Neural cell (in vitro differentiated cells): ENCODE data around the gene GSG1L. TPM values are rescaled to one million over a fixed set of nuclear protein-coding genes. Genes with fewer than 3 reads are reported as not detected.

Source experiments
- H2AFZ ChIP-seq: fragments of 200-600, 300-800 bp; sonication (generic), shearing (Covaris generic); 2 replicates; pipeline ENCODE4 v1.6.0; 2014; ENCODE audit warnings: low read depth, mild to moderate bottlenecking, antibody characterized with exemption, low read length, moderate library complexity
- H3F3A ChIP-seq: fragments of 200-600 bp; shearing (Covaris generic); 2 replicates; pipeline ENCODE4 v1.6.1; 2016; ENCODE audit warnings: mild to moderate bottlenecking, moderate library complexity, mixed read lengths, antibody characterized with exemption, low read length; ENCODE audit not compliant: insufficient read depth, poor library complexity, severe bottlenecking
- H3K27ac ChIP-seq: fragments of 200-600, 300-800 bp; sonication (generic), shearing (Covaris generic); 2 replicates; pipeline ENCODE4 v1.5.1; 2014; ENCODE audit warnings: mild to moderate bottlenecking, low read length, moderate library complexity
- H3K27me3 ChIP-seq: fragments of 300-800, 200-600 bp; sonication (generic), shearing (Covaris generic); 2 replicates; pipeline ENCODE4 v1.6.0; 2014; ENCODE audit warnings: mild to moderate bottlenecking, low read depth, low read length, moderate library complexity; ENCODE audit not compliant: insufficient read depth
- H3K36me3 ChIP-seq: fragments of 300-800, 200-600 bp; sonication (generic), shearing (Covaris generic); 2 replicates; pipeline ENCODE4 v1.5.1; 2014; ENCODE audit warnings: mild to moderate bottlenecking, antibody characterized with exemption, low read length, moderate library complexity; ENCODE audit not compliant: insufficient read depth
- H3K4me2 ChIP-seq: fragments of 300-800, 200-600 bp; sonication (generic), shearing (Covaris generic); 2 replicates; pipeline ENCODE4 v1.6.0; 2014; ENCODE audit warnings: mild to moderate bottlenecking, low read length
- H3K4me3 ChIP-seq: fragments of 300-800, 200-600 bp; sonication (generic), shearing (Covaris generic); 2 replicates; pipeline ENCODE4 v1.5.1; 2014; ENCODE audit warnings: mild to moderate bottlenecking, low read length, moderate library complexity
- H3K79me2 ChIP-seq: fragments of 200-600 bp; shearing (Covaris generic); replicated peaks from 2 replicates; pipeline ENCODE4 v1.6.0; 2014; ENCODE audit warnings: mild to moderate bottlenecking, low read length, moderate library complexity; ENCODE audit not compliant: insufficient read depth
- H3K9ac ChIP-seq: fragments of 300-800, 200-600 bp; sonication (generic), shearing (Covaris generic); 2 replicates; pipeline ENCODE4 v1.6.1; 2016; ENCODE audit warnings: mild to moderate bottlenecking, low read length, mixed read lengths
- H3K9me2 ChIP-seq: fragments of 200-600 bp; shearing (Covaris generic); 2 replicates; pipeline ENCODE4 v1.6.1; 2016; ENCODE audit warnings: mild to moderate bottlenecking, low read length, mixed read lengths; ENCODE audit not compliant: insufficient read depth
- H3K9me3 ChIP-seq: fragments of 200-600, 300-800 bp; sonication (generic), shearing (Covaris generic); 2 replicates; pipeline ENCODE4 v1.6.1; 2016; ENCODE audit warnings: mild to moderate bottlenecking, mixed run types, low read length, moderate library complexity, mixed read lengths
- H4K20me1 ChIP-seq: fragments of 200-600 bp; shearing (Covaris generic); 2 replicates; pipeline ENCODE4 v1.6.1; 2016; ENCODE audit warnings: mild to moderate bottlenecking, mixed run types; ENCODE audit not compliant: insufficient read depth
- EP300 ChIP-seq: fragments of 450-650 bp; conservative IDR thresholded peaks from 2 replicates; pipeline ENCODE4 v1.6.1; 2014; ENCODE audit warnings: antibody characterized with exemption, mild to moderate bottlenecking, moderate library complexity; ENCODE audit not compliant: poor library complexity, severe bottlenecking
- EZH2 ChIP-seq: fragments of 200-600, 300-800 bp; shearing (Covaris generic), sonication (generic); IDR thresholded peaks from 2 replicates; pipeline ENCODE4 v1.6.1; 2014; ENCODE audit warnings: antibody characterized with exemption, low read length, borderline replicate concordance, mild to moderate bottlenecking; ENCODE audit not compliant: insufficient read depth, poor library complexity, severe bottlenecking
- MXI1 ChIP-seq: fragments of 450-650 bp; conservative IDR thresholded peaks from 2 replicates; pipeline ENCODE4 v1.6.1; 2014; ENCODE audit warnings: antibody characterized with exemption, mild to moderate bottlenecking; ENCODE audit not compliant: poor library complexity, severe bottlenecking
- POLR2AphosphoS5 ChIP-seq: IDR thresholded peaks from 2 replicates; pipeline ENCODE4 v1.6.1; 2012
- RAD21 ChIP-seq: fragments of 450-650 bp; conservative IDR thresholded peaks from 2 replicates; pipeline ENCODE4 v1.6.1; 2014; ENCODE audit warnings: antibody characterized with exemption, mild to moderate bottlenecking, moderate library complexity
- SMC3 ChIP-seq: fragments of 450-650 bp; conservative IDR thresholded peaks from 2 replicates; pipeline ENCODE4 v1.6.1; 2014; ENCODE audit warnings: antibody characterized with exemption, mild to moderate bottlenecking, moderate library complexity; ENCODE audit not compliant: poor library complexity
- TAF1 ChIP-seq: IDR thresholded peaks from 2 replicates; pipeline ENCODE4 v1.6.1; 2012; ENCODE audit warnings: low read depth
- polyA plus RNA-seq: library from polyadenylated mRNA; depleted of rRNA; stranded (reverse); fragments of >200 nt; gene quantifications from 2 replicates; pipeline ENCODE4 v1.2.3, GENCODE V29; 2014
- TF ChIP-seq, protein P1 (sequence below): IDR thresholded peaks from 2 replicates; pipeline ENCODE4 v1.6.1; 2012; ENCODE audit warnings: borderline replicate concordance
- TF ChIP-seq, protein P2 (sequence below): fragments of 450-650 bp; IDR thresholded peaks from 2 replicates; pipeline ENCODE4 v1.5.1; 2014; ENCODE audit warnings: antibody characterized with exemption, mild to moderate bottlenecking, moderate library complexity; ENCODE audit not compliant: poor library complexity, severe bottlenecking

The GSG1L gene
- polyA plus RNA-seq, 1 donor from 2014 or later = 0.85 TPM

DNA sequence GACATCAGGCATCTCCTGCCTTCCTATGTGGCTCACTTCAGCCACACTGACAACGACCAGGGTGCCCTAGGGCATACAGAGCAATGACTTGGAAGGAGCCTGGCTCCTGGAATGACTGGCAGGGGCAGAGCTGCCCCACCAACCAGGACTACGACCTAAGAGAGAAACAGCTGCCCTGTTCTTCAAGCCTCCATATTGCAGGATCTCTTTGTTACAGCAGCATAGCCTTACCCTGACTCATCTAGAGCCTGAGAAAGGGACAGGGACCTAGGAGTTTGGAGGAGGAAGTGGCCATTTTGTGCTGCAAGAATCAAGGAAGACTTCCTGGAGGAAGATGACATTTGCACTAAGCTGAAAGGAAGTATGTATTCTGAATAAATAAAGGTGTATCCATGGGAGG, 49.6 kb downstream of the GSG1L start:
- Histone ChIP-seq H3K79me2 (no peaks in the 10 kb centered on the region), H3K4me2 (no peak overlapping the region), H3K9ac (no peak overlapping the region), H3K9me3 (no peaks in the 10 kb centered on the region), H3K4me3 (no peak overlapping the region), H3K27me3 (no peaks in the 10 kb centered on the region), H2AFZ (no peak overlapping the region), H3K9me2 (no peaks in the 10 kb centered on the region), H3F3A (no peaks in the 10 kb centered on the region), H4K20me1 (no peaks in the 10 kb centered on the region), H3K27ac (no peak overlapping the region), H3K36me3 (no peaks in the 10 kb centered on the region)
- TF ChIP-seq EP300 = no peak
- TF ChIP-seq SMC3 = no peak
- TF ChIP-seq RAD21 = no peak
- TF ChIP-seq TAF1 = no peak
- TF ChIP-seq MXI1 = no peak

DNA sequence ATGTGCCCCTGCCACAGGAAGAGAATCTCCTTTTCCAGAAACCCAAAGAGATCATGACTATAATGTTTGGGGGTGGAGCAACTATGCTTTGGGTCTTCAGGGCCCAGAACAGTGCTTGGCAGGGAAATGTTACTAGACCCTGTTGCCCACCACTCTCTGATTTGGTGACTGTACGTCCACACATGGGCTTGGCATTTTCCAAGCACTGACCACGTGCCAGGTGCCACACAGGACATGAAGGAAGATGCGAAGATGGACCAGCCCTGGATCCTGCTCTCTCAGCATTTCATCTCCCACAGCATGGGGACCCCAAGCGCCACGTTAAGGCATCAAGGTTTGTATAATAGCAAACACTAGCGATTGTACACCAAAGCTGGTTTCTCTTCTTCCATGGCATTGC, 50.1 kb downstream of the GSG1L start:
- Histone ChIP-seq H4K20me1 (no peaks in the 10 kb centered on the region), H3K79me2 (no peaks in the 10 kb centered on the region), H3K9me2 (no peaks in the 10 kb centered on the region), H3K36me3 (no peaks in the 10 kb centered on the region), H3F3A (no peaks in the 10 kb centered on the region), H2AFZ (no peak overlapping the region), H3K9ac (no peak overlapping the region), H3K9me3 (no peaks in the 10 kb centered on the region), H3K27ac (no peak overlapping the region), H3K4me3 (no peak overlapping the region), H3K27me3 (no peaks in the 10 kb centered on the region), H3K4me2 (no peak overlapping the region)
- no peak for TF ChIP-seq EP300
- TF ChIP-seq, protein P1, sequence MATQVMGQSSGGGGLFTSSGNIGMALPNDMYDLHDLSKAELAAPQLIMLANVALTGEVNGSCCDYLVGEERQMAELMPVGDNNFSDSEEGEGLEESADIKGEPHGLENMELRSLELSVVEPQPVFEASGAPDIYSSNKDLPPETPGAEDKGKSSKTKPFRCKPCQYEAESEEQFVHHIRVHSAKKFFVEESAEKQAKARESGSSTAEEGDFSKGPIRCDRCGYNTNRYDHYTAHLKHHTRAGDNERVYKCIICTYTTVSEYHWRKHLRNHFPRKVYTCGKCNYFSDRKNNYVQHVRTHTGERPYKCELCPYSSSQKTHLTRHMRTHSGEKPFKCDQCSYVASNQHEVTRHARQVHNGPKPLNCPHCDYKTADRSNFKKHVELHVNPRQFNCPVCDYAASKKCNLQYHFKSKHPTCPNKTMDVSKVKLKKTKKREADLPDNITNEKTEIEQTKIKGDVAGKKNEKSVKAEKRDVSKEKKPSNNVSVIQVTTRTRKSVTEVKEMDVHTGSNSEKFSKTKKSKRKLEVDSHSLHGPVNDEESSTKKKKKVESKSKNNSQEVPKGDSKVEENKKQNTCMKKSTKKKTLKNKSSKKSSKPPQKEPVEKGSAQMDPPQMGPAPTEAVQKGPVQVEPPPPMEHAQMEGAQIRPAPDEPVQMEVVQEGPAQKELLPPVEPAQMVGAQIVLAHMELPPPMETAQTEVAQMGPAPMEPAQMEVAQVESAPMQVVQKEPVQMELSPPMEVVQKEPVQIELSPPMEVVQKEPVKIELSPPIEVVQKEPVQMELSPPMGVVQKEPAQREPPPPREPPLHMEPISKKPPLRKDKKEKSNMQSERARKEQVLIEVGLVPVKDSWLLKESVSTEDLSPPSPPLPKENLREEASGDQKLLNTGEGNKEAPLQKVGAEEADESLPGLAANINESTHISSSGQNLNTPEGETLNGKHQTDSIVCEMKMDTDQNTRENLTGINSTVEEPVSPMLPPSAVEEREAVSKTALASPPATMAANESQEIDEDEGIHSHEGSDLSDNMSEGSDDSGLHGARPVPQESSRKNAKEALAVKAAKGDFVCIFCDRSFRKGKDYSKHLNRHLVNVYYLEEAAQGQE = no peak
- TF ChIP-seq RAD21 = no peak
- TF ChIP-seq EZH2 = no peak
- TF ChIP-seq, protein P2, sequence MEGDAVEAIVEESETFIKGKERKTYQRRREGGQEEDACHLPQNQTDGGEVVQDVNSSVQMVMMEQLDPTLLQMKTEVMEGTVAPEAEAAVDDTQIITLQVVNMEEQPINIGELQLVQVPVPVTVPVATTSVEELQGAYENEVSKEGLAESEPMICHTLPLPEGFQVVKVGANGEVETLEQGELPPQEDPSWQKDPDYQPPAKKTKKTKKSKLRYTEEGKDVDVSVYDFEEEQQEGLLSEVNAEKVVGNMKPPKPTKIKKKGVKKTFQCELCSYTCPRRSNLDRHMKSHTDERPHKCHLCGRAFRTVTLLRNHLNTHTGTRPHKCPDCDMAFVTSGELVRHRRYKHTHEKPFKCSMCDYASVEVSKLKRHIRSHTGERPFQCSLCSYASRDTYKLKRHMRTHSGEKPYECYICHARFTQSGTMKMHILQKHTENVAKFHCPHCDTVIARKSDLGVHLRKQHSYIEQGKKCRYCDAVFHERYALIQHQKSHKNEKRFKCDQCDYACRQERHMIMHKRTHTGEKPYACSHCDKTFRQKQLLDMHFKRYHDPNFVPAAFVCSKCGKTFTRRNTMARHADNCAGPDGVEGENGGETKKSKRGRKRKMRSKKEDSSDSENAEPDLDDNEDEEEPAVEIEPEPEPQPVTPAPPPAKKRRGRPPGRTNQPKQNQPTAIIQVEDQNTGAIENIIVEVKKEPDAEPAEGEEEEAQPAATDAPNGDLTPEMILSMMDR = no peak
- no peak for TF ChIP-seq TAF1
- no peak for TF ChIP-seq POLR2AphosphoS5
- TF ChIP-seq SMC3 = no peak

DNA sequence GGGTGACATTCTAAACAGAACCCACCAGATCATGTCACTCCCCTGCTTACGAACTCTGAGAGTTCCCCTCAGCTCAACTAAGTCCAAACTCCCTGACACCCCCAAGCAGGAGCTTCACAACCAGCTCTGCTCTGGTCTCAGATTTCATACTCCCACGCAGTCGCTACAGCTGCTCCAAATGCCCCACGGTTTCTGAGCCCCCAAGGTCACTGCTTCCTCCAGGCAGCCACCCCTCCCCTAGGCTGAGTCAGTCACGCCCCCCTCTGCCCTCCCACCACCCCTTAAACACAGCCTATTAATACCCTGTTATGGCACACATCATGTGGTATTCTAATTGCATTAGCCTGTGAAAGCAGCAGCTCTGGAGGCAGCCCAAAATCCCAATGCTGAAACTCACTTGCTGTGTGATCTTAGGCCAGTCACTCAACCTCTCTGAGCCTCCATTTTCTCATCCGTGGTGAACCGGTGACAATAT, 51.5 kb downstream of the GSG1L start:
- H2AFZ ChIP-seq = no peak overlapping the region
- H3K27ac ChIP-seq = no peak overlapping the region
- H3K79me2 ChIP-seq = no peaks in the 10 kb centered on the region
- H3F3A ChIP-seq = no peaks in the 10 kb centered on the region
- no peak overlapping the region for H3K4me3 ChIP-seq
- no peak overlapping the region for H3K9ac ChIP-seq
- TF ChIP-seq TAF1 (no peak), EZH2 (no peak)
- no peaks in the 10 kb centered on the region for H3K9me3 ChIP-seq
- H3K27me3 ChIP-seq = no peaks in the 10 kb centered on the region
- no peak overlapping the region for H3K4me2 ChIP-seq
- no peaks in the 10 kb centered on the region for H3K36me3 ChIP-seq
- no peaks in the 10 kb centered on the region for H3K9me2 ChIP-seq
- H4K20me1 ChIP-seq = no peaks in the 10 kb centered on the region
